ENCODE results near the gene OR2S2.

Gene OR2S2

GRCh38 chr9:35928591-35929452 lies 29.1 kb downstream of the OR2S2 start:
- Histone ChIP-seq H3K4me3 (ENCODE audit: low read length, poor library complexity, severe bottlenecking) (no peak overlapping the region), H4K20me1 (ENCODE audit: insufficient read depth, low read length, poor library complexity, severe bottlenecking) (no peaks in the 10 kb centered on the region), H3K9me2 (replicated peaks; ENCODE audit: low read depth, low read length) (no peaks in the 10 kb centered on the region), H3K27me3 (ENCODE audit: insufficient read depth, low read length, poor library complexity, severe bottlenecking) (no peaks in the 10 kb centered on the region), H3F3A (ENCODE audit: low read depth) (no peaks in the 10 kb centered on the region), H3K9ac (ENCODE audit: low read depth, low read length, poor library complexity, severe bottlenecking) (no peak overlapping the region), H3K4me1 (ENCODE audit: insufficient read depth, low read length, poor library complexity, severe bottlenecking) (peaks cover 4% of the 10 kb centered on the region), H3K36me3 (ENCODE audit: insufficient read depth, low read length) (no peaks in the 10 kb centered on the region), H2AFZ (ENCODE audit: low read length) (no peak overlapping the region), H3K9me3 (ENCODE audit: insufficient read depth, low read depth, low read length) (no peaks in the 10 kb centered on the region), H3K79me2 (ENCODE audit: insufficient read depth, low read length) (no peaks in the 10 kb centered on the region), H3K4me2 (ENCODE audit: low read depth, low read length, poor library complexity, severe bottlenecking) (no peak overlapping the region)
- TF ChIP-seq CTCF (conservative IDR thresholded peaks at IDR 0.05; ENCODE audit: low read length) (no peak), EZH2phosphoT487 (IDR thresholded peaks at IDR 0.05; ENCODE audit: borderline replicate concordance) (no peak)

- Histone ChIP-seq H2AFZ (ENCODE audit: low read length) (peak overlapping the region; percentile 83), H3K4me2 (ENCODE audit: low read depth, low read length, poor library complexity, severe bottlenecking) (no peak overlapping the region)
- TF ChIP-seq EZH2phosphoT487 (IDR thresholded peaks at IDR 0.05; ENCODE audit: borderline replicate concordance) (no peak), CTCF (conservative IDR thresholded peaks at IDR 0.05; ENCODE audit: low read length) (no peak)
Observed at GRCh38 chr9:35923927-35924763, 33.8 kb downstream of the OR2S2 start.

GRCh38 chr9:35923598-35923926 lies 34.4 kb downstream of the OR2S2 start:
- TF ChIP-seq EZH2phosphoT487 (IDR thresholded peaks at IDR 0.05; ENCODE audit: borderline replicate concordance) (no peak), CTCF (conservative IDR thresholded peaks at IDR 0.05; ENCODE audit: low read length) (no peak)
- peak overlapping the region; percentile 83; the same call in 1 of the 2 replicates for H2AFZ ChIP-seq (ENCODE audit: low read length)

More at GRCh38 chr9:35923927-35924763, 33.8 kb downstream of the OR2S2 start:
- Histone ChIP-seq H3K79me2 (ENCODE audit: insufficient read depth, low read length) (no peaks in the 10 kb centered on the region), H4K20me1 (ENCODE audit: insufficient read depth, low read length, poor library complexity, severe bottlenecking) (no peaks in the 10 kb centered on the region), H3K4me3 (ENCODE audit: low read length, poor library complexity, severe bottlenecking) (no peak overlapping the region), H3K9me2 (replicated peaks; ENCODE audit: low read depth, low read length) (no peaks in the 10 kb centered on the region), H3K9ac (ENCODE audit: low read depth, low read length, poor library complexity, severe bottlenecking) (no peak overlapping the region), H3K9me3 (ENCODE audit: insufficient read depth, low read depth, low read length) (no peaks in the 10 kb centered on the region), H3K36me3 (ENCODE audit: insufficient read depth, low read length) (no peaks in the 10 kb centered on the region), H3F3A (ENCODE audit: low read depth) (no peaks in the 10 kb centered on the region), H3K27me3 (ENCODE audit: insufficient read depth, low read length, poor library complexity, severe bottlenecking) (no peaks in the 10 kb centered on the region), H3K4me1 (ENCODE audit: insufficient read depth, low read length, poor library complexity, severe bottlenecking) (peaks cover 12% of the 10 kb centered on the region)

More at GRCh38 chr9:35923598-35923926, 34.4 kb downstream of the OR2S2 start:
- H3K4me2 ChIP-seq (ENCODE audit: low read depth, low read length, poor library complexity, severe bottlenecking) = no peak overlapping the region
- no peaks in the 10 kb centered on the region for H3K36me3 ChIP-seq (ENCODE audit: insufficient read depth, low read length)
- no peak overlapping the region for H3K9ac ChIP-seq (ENCODE audit: low read depth, low read length, poor library complexity, severe bottlenecking)
- no peaks in the 10 kb centered on the region for H3K9me2 ChIP-seq (replicated peaks; ENCODE audit: low read depth, low read length)
- H3K4me3 ChIP-seq (ENCODE audit: low read length, poor library complexity, severe bottlenecking) = no peak overlapping the region
- H3K27me3 ChIP-seq (ENCODE audit: insufficient read depth, low read length, poor library complexity, severe bottlenecking) = no peaks in the 10 kb centered on the region
- H3F3A ChIP-seq (ENCODE audit: low read depth) = no peaks in the 10 kb centered on the region
- no peaks in the 10 kb centered on the region for H3K9me3 ChIP-seq (ENCODE audit: insufficient read depth, low read depth, low read length)
- H3K4me1 ChIP-seq (ENCODE audit: insufficient read depth, low read length, poor library complexity, severe bottlenecking) = peaks cover 15% of the 10 kb centered on the region
- no peaks in the 10 kb centered on the region for H3K79me2 ChIP-seq (ENCODE audit: insufficient read depth, low read length)
- no peaks in the 10 kb centered on the region for H4K20me1 ChIP-seq (ENCODE audit: insufficient read depth, low read length, poor library complexity, severe bottlenecking)
